Measurements from ENCODE around the gene PTPRN2. TPM values are rescaled to one million over a fixed set of nuclear protein-coding genes. Genes with fewer than 3 reads are reported as not detected.

Gene PTPRN2
- total and polyA plus RNA-seq, 2 donors (not counting 3 experiments of a cell fraction or from before 2014, with no cell fraction given), result 0.62 to 0.88 TPM

DNA sequence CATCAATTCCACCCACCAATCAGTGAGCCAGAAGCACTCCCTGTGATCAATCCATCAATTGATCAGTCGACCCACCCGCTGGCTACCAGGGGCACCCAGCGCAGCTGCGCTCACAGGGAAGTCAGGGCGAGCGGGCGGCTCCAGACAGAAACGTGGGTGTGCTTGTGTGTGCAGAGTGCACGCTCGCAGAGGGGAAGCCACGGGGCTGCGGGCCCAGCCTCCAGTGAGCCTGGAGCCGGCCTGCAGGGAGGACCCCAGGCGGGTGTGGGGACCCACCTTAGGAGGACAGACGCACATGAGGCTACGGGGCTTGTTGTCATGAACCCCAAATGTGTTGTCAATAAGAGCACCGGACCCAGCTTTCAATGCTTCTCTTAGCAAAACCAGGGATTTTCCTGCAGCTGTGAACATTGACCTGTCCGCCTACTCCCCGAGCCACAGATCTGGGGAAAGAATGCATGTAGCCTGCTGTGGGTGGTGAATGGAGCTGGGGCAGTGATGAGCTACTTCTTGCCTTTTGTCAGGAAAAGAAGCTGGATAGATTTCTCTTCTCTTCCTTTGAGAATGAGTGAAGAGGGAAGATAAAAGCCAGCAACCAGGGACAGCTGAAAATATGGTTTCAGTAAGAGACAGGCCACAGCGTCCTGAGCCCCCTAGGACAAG lies 753.0 kb downstream of the PTPRN2 start:
- Histone ChIP-seq H3K27me3 (ENCODE audit: control insufficient read depth in 2 of 2, insufficient read depth in 2 of 2, low read length in 2 of 2) (no peaks in the 10 kb centered on the region), H2AFZ (ENCODE audit: low read depth, low read length) (no peak overlapping the region), H3K36me3 (ENCODE audit: control insufficient read depth in 2 of 2, extremely low read depth in 1 of 2, insufficient read depth in 2 of 2, low read length in 2 of 2) (no peaks in the 10 kb centered on the region), H3K27ac (ENCODE audit: insufficient read depth, low read depth, low read length) (no peak overlapping the region), H3K4me1 (ENCODE audit: control insufficient read depth, extremely low read depth, insufficient read depth, low read length) (no peaks in the 10 kb centered on the region), H4K20me1 (replicated peaks; ENCODE audit: control insufficient read depth, extremely low read depth, insufficient read depth, low read length) (no peaks in the 10 kb centered on the region), H3K9me1 (replicated peaks; ENCODE audit: control insufficient read depth, extremely low read depth, insufficient read depth, low read length) (no peaks in the 10 kb centered on the region), H3K4me3 (replicated peaks in 1 of 3; ENCODE audit: insufficient read depth in 1 of 3, low read depth in 1 of 3, low read length in 3 of 3) (no peak overlapping the region), H3K9me3 (replicated peaks; ENCODE audit: control insufficient read depth, insufficient read depth, low read length) (peaks cover 15% of the 10 kb centered on the region), H3K9ac (replicated peaks; ENCODE audit: extremely low read depth, insufficient read depth, low read length) (no peak overlapping the region), H3K4me2 (ENCODE audit: insufficient read depth, low read length) (no peak overlapping the region), H3K79me2 (ENCODE audit: control insufficient read depth, insufficient read depth, low read length) (no peaks in the 10 kb centered on the region)
- dilution Hi-C loops (cut with MboI; ENCODE audit: extremely low pct_ligation_motif_present, low sequenced_read_pairs), result no loop called here
- intact Hi-C loops (cut with micrococcal nuclease), result no loop called here
- no TSS peak for BruUV-seq (replicated peaks)
- no peak for FAIRE-seq
- ChIA-PET CTCF (no interaction called here), POLR2A (no interaction called here)
- TF ChIP-seq, protein P1, sequence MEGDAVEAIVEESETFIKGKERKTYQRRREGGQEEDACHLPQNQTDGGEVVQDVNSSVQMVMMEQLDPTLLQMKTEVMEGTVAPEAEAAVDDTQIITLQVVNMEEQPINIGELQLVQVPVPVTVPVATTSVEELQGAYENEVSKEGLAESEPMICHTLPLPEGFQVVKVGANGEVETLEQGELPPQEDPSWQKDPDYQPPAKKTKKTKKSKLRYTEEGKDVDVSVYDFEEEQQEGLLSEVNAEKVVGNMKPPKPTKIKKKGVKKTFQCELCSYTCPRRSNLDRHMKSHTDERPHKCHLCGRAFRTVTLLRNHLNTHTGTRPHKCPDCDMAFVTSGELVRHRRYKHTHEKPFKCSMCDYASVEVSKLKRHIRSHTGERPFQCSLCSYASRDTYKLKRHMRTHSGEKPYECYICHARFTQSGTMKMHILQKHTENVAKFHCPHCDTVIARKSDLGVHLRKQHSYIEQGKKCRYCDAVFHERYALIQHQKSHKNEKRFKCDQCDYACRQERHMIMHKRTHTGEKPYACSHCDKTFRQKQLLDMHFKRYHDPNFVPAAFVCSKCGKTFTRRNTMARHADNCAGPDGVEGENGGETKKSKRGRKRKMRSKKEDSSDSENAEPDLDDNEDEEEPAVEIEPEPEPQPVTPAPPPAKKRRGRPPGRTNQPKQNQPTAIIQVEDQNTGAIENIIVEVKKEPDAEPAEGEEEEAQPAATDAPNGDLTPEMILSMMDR (IDR thresholded peaks at IDR 0.05; ENCODE audit: extremely low read depth in 1 of 2, insufficient read depth in 1 of 2, low read depth in 1 of 2, low read length in 2 of 2), result no peak
- no peak for TF ChIP-seq GATA2 (IDR thresholded peaks at IDR 0.05; ENCODE audit: insufficient read depth, insufficient read length, low read depth, low read length)
- DNase-seq (ENCODE audit: low read depth, low spot score), result no peak

DNA sequence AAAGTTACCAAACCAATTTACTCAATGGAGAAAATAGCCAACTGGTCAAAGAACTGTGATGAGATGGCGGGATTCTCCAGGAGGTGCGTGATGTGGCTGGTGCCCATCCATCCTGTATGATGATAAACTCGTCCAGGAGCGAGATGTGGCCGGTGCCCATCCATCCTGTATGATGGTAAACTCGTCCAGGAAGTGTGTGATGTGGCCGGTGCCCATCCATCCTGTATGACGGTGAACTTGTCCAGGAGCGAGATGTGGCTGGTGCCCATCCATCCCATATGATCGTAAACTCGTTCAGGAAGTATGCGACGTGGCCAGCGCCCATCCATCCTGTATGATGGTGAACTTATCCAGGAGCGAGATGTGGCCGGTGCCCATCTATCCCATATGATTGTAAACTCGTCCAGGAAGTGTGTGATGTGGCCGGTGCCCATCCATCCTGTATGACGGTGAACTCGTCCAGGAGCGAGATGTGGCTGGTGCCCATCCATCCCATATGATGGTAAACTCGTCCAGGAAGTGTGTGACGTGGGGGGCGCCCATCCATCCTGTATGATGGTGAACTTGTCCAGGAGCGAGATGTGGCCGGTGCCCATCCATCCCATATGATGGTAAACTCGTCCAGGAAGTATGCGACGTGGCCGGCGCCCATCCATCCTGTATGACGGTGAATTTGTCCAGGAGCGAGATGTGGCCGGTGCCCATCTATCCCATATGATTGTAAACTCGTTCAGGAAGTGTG lies 754.6 kb downstream of the PTPRN2 start:
- Histone ChIP-seq H3K9me3 (replicated peaks; ENCODE audit: control insufficient read depth, insufficient read depth, low read length) (peaks cover 12% of the 10 kb centered on the region), H3K36me3 (ENCODE audit: control insufficient read depth in 2 of 2, extremely low read depth in 1 of 2, insufficient read depth in 2 of 2, low read length in 2 of 2) (no peaks in the 10 kb centered on the region), H3K9me1 (replicated peaks; ENCODE audit: control insufficient read depth, extremely low read depth, insufficient read depth, low read length) (no peaks in the 10 kb centered on the region), H2AFZ (ENCODE audit: low read depth, low read length) (no peak overlapping the region), H3K27me3 (ENCODE audit: control insufficient read depth in 2 of 2, insufficient read depth in 2 of 2, low read length in 2 of 2) (no peaks in the 10 kb centered on the region), H3K4me2 (ENCODE audit: insufficient read depth, low read length) (no peak overlapping the region), H3K27ac (ENCODE audit: insufficient read depth, low read depth, low read length) (no peak overlapping the region), H3K9ac (replicated peaks; ENCODE audit: extremely low read depth, insufficient read depth, low read length) (no peak overlapping the region), H4K20me1 (replicated peaks; ENCODE audit: control insufficient read depth, extremely low read depth, insufficient read depth, low read length) (no peaks in the 10 kb centered on the region), H3K4me1 (ENCODE audit: control insufficient read depth, extremely low read depth, insufficient read depth, low read length) (no peaks in the 10 kb centered on the region), H3K79me2 (ENCODE audit: control insufficient read depth, insufficient read depth, low read length) (no peaks in the 10 kb centered on the region), H3K4me3 (replicated peaks in 1 of 3; ENCODE audit: insufficient read depth in 1 of 3, low read depth in 1 of 3, low read length in 3 of 3) (no peak overlapping the region)
- DNase-seq (ENCODE audit: low read depth, low spot score) (no peak), FAIRE-seq (no peak)
- ChIA-PET CTCF (no interaction called here), POLR2A (no interaction called here)
- intact Hi-C loops (cut with micrococcal nuclease) (no loop called here), dilution Hi-C loops (cut with MboI; ENCODE audit: extremely low pct_ligation_motif_present, low sequenced_read_pairs) (no loop called here)
- no TSS peak for BruUV-seq (replicated peaks)
- TF ChIP-seq EZH2 (IDR thresholded peaks at IDR 0.05; ENCODE audit: borderline replicate concordance, low read depth, low read length, severe bottlenecking), result no peak

All from endothelial cell of umbilical vein (primary cell).